ENCODE measurements around the gene LMBR1. TPM values are rescaled to one million over a fixed set of nuclear protein-coding genes. Genes with fewer than 3 reads are reported as not detected.

The LMBR1 gene
- total and polyA plus RNA-seq, 2 of the 13 experiments (the other 11 are each of a cell fraction or from before 2014, with no cell fraction given): 20.9 to 39.6 TPM

DNA sequence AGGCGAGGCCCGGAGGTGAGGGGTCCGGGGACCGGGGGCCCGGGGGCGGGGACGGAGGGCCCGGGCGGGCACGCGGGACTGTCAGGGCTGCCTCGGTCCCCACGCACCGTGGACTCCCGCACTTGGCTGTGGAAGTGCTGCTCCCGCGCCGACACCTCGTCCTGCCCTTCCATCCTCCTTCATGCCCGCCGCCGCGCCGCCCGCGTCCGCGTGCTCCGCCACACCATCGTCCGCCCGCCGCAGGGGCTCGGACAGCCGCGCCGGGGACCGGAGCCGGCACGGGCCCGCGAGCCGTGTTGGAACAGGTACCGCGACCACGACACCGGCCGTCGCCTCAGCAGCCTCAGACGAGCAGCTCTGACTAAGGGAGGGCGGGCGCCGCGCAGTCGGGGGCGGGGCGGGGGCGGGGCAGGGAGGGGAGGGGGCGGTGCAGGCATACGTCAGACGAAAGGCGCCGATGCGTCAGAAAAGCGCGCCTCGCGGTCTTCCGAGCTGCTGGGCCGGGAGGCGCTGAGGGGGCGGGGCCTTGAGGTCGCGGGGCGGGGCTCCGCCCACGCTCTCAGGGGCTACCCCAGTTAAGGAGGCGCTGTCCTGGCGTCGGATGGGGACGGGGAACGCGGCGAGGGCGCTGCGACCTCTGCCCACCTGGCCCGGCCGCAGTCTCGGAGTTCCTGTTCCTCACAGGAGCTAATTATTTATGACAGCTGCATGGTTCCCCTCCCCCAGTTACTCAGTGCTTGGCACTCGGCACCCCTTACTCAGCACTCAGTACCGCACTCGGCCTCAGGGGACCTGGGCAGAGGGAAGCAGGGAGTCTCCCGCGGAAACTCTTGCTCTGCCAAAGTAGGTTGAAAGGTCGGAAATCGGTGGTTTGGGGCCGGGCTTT lies at the start of gene LMBR1 (continued):
- peak; percentile 83 for TF ChIP-seq ZNF605 (CRISPR knock-in tag; IDR thresholded peaks at IDR 0.05)
- TF ChIP-seq ZNF841 (CRISPR knock-in tag; IDR thresholded peaks at IDR 0.05; ENCODE audit: borderline replicate concordance): no peak
- no peak for TF ChIP-seq ZNF292 (CRISPR knock-in tag; IDR thresholded peaks at IDR 0.05; ENCODE audit: borderline replicate concordance, low read depth)
- TF ChIP-seq, protein P1, sequence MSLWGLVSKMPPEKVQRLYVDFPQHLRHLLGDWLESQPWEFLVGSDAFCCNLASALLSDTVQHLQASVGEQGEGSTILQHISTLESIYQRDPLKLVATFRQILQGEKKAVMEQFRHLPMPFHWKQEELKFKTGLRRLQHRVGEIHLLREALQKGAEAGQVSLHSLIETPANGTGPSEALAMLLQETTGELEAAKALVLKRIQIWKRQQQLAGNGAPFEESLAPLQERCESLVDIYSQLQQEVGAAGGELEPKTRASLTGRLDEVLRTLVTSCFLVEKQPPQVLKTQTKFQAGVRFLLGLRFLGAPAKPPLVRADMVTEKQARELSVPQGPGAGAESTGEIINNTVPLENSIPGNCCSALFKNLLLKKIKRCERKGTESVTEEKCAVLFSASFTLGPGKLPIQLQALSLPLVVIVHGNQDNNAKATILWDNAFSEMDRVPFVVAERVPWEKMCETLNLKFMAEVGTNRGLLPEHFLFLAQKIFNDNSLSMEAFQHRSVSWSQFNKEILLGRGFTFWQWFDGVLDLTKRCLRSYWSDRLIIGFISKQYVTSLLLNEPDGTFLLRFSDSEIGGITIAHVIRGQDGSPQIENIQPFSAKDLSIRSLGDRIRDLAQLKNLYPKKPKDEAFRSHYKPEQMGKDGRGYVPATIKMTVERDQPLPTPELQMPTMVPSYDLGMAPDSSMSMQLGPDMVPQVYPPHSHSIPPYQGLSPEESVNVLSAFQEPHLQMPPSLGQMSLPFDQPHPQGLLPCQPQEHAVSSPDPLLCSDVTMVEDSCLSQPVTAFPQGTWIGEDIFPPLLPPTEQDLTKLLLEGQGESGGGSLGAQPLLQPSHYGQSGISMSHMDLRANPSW (CRISPR knock-in tag; IDR thresholded peaks at IDR 0.05; ENCODE audit: borderline replicate concordance): no peak; the same call in 1 of the 2 replicates
- TF ChIP-seq, protein P2, sequence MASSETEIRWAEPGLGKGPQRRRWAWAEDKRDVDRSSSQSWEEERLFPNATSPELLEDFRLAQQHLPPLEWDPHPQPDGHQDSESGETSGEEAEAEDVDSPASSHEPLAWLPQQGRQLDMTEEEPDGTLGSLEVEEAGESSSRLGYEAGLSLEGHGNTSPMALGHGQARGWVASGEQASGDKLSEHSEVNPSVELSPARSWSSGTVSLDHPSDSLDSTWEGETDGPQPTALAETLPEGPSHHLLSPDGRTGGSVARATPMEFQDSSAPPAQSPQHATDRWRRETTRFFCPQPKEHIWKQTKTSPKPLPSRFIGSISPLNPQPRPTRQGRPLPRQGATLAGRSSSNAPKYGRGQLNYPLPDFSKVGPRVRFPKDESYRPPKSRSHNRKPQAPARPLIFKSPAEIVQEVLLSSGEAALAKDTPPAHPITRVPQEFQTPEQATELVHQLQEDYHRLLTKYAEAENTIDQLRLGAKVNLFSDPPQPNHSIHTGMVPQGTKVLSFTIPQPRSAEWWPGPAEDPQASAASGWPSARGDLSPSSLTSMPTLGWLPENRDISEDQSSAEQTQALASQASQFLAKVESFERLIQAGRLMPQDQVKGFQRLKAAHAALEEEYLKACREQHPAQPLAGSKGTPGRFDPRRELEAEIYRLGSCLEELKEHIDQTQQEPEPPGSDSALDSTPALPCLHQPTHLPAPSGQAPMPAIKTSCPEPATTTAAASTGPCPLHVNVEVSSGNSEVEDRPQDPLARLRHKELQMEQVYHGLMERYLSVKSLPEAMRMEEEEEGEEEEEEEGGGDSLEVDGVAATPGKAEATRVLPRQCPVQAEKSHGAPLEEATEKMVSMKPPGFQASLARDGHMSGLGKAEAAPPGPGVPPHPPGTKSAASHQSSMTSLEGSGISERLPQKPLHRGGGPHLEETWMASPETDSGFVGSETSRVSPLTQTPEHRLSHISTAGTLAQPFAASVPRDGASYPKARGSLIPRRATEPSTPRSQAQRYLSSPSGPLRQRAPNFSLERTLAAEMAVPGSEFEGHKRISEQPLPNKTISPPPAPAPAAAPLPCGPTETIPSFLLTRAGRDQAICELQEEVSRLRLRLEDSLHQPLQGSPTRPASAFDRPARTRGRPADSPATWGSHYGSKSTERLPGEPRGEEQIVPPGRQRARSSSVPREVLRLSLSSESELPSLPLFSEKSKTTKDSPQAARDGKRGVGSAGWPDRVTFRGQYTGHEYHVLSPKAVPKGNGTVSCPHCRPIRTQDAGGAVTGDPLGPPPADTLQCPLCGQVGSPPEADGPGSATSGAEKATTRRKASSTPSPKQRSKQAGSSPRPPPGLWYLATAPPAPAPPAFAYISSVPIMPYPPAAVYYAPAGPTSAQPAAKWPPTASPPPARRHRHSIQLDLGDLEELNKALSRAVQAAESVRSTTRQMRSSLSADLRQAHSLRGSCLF (CRISPR knock-in tag; IDR thresholded peaks at IDR 0.05; ENCODE audit: borderline replicate concordance): no peak
- no peak for TF ChIP-seq ZNF296 (CRISPR knock-in tag; conservative IDR thresholded peaks at IDR 0.05)
- no peak for TF ChIP-seq ZNF451 (CRISPR knock-in tag; IDR thresholded peaks at IDR 0.05)
- no peak; the same call in 1 of the 2 replicates for TF ChIP-seq HOXA5 (CRISPR knock-in tag; IDR thresholded peaks at IDR 0.05)
- TF ChIP-seq ZFP36L2 (CRISPR knock-in tag; IDR thresholded peaks at IDR 0.05): no peak
- TF ChIP-seq ZNF138 (CRISPR knock-in tag; IDR thresholded peaks at IDR 0.05; ENCODE audit: low read depth): no peak
- peak; percentile 89 for TF ChIP-seq HOXD1 (CRISPR knock-in tag; IDR thresholded peaks at IDR 0.05)
- TF ChIP-seq ZNF354B (CRISPR knock-in tag; IDR thresholded peaks at IDR 0.05): no peak
- no peak for TF ChIP-seq TRIM22 (IDR thresholded peaks at IDR 0.05)
- TF ChIP-seq POLR2AphosphoS5 (IDR thresholded peaks at IDR 0.05; ENCODE audit: low read depth, low read length): peak; percentile 78
- TF ChIP-seq HDAC6 (IDR thresholded peaks at IDR 0.05; ENCODE audit: low read depth, low read length): no peak
- no peak for TF ChIP-seq ZFP36 (IDR thresholded peaks at IDR 0.05; ENCODE audit: borderline replicate concordance, low read depth, low read length, partially characterized antibody)
- TF ChIP-seq, protein P3, sequence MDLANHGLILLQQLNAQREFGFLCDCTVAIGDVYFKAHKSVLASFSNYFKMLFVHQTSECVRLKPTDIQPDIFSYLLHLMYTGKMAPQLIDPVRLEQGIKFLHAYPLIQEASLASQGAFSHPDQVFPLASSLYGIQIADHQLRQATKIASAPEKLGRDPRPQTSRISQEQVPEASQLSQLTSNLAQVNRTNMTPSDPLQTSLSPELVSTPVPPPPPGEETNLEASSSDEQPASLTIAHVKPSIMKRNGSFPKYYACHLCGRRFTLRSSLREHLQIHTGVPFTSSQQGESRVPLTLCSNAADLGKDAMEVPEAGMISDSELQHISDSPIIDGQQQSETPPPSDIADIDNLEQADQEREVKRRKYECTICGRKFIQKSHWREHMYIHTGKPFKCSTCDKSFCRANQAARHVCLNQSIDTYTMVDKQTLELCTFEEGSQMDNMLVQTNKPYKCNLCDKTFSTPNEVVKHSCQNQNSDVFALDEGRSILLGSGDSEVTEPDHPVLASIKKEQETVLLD (CRISPR knock-in tag; IDR thresholded peaks at IDR 0.05; ENCODE audit: low read depth): no peak
- TF ChIP-seq HNRNPLL (IDR thresholded peaks at IDR 0.05; ENCODE audit: low read depth, low read length, poor library complexity, severe bottlenecking): peak; percentile 56
- no peak for TF ChIP-seq NAIF1 (CRISPR knock-in tag; IDR thresholded peaks at IDR 0.05; ENCODE audit: borderline replicate concordance)

Measured in HepG2 (cell line).